Thoracic aorta (tissue), 2 donors: ENCODE measurements around the gene UBASH3B. TPM values are rescaled to one million over a fixed set of nuclear protein-coding genes. Genes with fewer than 3 reads are reported as not detected.

ENCODE experiments used
- ATAC-seq: fragments of 150-250 bp; one replicate; pipeline ENCODE4 v1.8.0; 2017; ENCODE audit warnings: low read depth; ENCODE audit not compliant: insufficient number of reproducible peaks, low FRiP score
- DNase-seq: peaks from one replicate; pipeline ENCODE4 v3.0.0-alpha.2; 2020; ENCODE audit warnings: low spot score
- H3K27ac ChIP-seq, 2 donors: fragments of 200-600 bp; sonication (generic); 1 replicate in 1 of 2; 2 replicates in 1 of 2; pipeline ENCODE4 v1.5.1; 2016; ENCODE audit warnings: mild to moderate bottlenecking in 2 of 2, moderate library complexity in 2 of 2
- H3K27me3 ChIP-seq: fragments of 200-600 bp; sonication (generic); replicated peaks from 2 replicates; pipeline ENCODE4 v1.6.0; 2016; ENCODE audit warnings: mild to moderate bottlenecking; ENCODE audit not compliant: insufficient read depth
- H3K36me3 ChIP-seq: fragments of 200-600 bp; sonication (generic); one replicate; pipeline ENCODE4 v1.5.1; 2016
- H3K4me1 ChIP-seq, 2 donors: fragments of 200-600 bp; sonication (generic); 1 replicate in 1 of 2; 2 replicates in 1 of 2; pipeline versions ENCODE4 v1.5.1 to v1.6.0; 2016; ENCODE audit warnings: low read depth in 2 of 2, mild to moderate bottlenecking in 1 of 2; ENCODE audit not compliant: control insufficient read depth in 1 of 2
- H3K4me3 ChIP-seq: fragments of 200-600 bp; sonication (generic); 2 replicates; pipeline ENCODE4 v1.5.1; 2016; ENCODE audit warnings: mild to moderate bottlenecking
- H3K9me3 ChIP-seq: fragments of 200-600 bp; sonication (generic); 2 replicates; pipeline ENCODE4 v1.5.1; 2016
- total RNA-seq, 2 donors: library from RNA; depleted of rRNA; stranded (reverse); fragments of >200 nt; gene quantifications; one replicate each; pipeline versions ENCODE4 v1.1.0 to v1.2.3, GENCODE V29; 2016
- TF ChIP-seq, protein P1 (sequence below): fragments of 200-600 bp; sonication (generic); IDR thresholded peaks from one replicate; pipeline ENCODE4 v1.5.1; 2019; ENCODE audit warnings: antibody characterized with exemption

The UBASH3B gene
- total RNA-seq, 2 donors from 2014 or later: 6.1 to 12.3 TPM

DNA sequence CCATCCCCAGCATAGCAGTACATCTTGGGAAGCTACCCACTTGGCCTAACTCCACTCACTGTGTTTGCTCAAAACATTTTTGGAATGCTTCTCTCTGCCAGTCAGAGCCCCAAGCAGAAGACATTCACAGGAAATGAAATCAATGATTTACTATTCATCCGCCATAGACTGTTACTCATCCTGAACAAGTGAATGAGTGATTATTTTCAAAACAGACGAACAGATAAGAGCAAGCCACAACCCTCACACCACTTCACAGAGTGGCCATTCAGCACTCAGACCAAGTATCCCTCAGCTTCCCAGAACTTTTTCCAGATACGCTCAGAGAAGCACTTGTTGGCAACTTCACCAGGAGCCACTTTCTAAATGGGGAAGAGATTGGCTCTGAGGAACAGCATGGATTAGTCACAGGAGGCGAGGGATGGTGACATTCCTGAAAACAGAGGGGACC is 13.0 kb upstream of the UBASH3B start:
- no peak for ATAC-seq
- H3K27ac ChIP-seq: peak overlapping the region in 1 of 2 donors; percentile 29
- TF ChIP-seq, protein P1, sequence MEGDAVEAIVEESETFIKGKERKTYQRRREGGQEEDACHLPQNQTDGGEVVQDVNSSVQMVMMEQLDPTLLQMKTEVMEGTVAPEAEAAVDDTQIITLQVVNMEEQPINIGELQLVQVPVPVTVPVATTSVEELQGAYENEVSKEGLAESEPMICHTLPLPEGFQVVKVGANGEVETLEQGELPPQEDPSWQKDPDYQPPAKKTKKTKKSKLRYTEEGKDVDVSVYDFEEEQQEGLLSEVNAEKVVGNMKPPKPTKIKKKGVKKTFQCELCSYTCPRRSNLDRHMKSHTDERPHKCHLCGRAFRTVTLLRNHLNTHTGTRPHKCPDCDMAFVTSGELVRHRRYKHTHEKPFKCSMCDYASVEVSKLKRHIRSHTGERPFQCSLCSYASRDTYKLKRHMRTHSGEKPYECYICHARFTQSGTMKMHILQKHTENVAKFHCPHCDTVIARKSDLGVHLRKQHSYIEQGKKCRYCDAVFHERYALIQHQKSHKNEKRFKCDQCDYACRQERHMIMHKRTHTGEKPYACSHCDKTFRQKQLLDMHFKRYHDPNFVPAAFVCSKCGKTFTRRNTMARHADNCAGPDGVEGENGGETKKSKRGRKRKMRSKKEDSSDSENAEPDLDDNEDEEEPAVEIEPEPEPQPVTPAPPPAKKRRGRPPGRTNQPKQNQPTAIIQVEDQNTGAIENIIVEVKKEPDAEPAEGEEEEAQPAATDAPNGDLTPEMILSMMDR: no peak
- H3K36me3 ChIP-seq: no peaks in the 10 kb centered on the region
- DNase-seq: no peak
- peak overlapping the region; percentile 21 for H3K4me3 ChIP-seq
- H3K27me3 ChIP-seq: no peaks in the 10 kb centered on the region
- H3K9me3 ChIP-seq: no peaks in the 10 kb centered on the region
- peaks cover 0 to 14% of the 10 kb centered on the region in 2 donors for H3K4me1 ChIP-seq

DNA sequence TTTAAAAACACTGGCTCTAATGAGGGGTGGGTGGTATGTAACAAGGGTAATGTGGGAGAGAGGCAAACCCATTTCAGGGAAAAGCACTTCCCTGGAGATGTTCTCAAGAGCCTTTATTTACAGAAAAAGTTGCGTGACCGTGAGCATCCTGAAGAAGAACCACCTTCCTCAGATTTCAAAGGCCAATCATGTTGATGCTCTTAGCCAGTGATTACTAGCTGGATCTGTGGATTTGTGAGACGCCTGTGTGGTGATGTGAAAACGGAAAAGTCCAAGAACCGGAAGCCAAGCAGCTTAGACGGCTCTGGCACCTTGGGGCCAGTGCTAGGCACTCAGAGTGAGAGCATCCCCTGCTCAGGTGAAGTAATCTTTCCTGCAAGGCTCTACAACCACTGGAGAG is 12.6 kb upstream of the UBASH3B start:
- H3K27me3 ChIP-seq: no peaks in the 10 kb centered on the region
- H3K27ac ChIP-seq: no peak overlapping the region
- DNase-seq (no peak), ATAC-seq (no peak)
- TF ChIP-seq, protein P1: no peak
- peaks cover 0 to 14% of the 10 kb centered on the region in 2 donors for H3K4me1 ChIP-seq
- H3K4me3 ChIP-seq: peak overlapping the region; percentile 21
- H3K36me3 ChIP-seq: no peaks in the 10 kb centered on the region
- no peaks in the 10 kb centered on the region for H3K9me3 ChIP-seq

DNA sequence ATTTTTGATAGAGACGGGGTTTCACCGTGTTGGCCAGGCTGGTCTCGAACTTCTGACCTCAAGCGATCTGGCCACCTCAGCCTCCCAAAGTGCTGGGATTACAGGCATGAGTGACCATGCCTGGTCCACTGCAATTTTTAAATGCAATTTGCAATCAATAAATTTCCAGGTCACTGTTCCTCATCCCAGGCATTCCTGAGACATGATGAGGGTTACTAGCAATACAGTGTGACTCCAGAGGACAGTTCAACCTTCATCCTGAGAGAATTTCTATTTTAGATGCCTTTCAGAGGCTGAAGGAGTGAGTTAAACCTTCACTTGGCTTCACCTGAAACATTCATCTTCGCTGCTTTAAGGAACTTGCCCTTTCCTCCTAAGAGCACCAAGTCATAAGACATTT is 9.7 kb upstream of the UBASH3B start:
- Histone ChIP-seq H3K27ac (no peak overlapping the region), H3K9me3 (no peaks in the 10 kb centered on the region), H3K4me3 (no peak overlapping the region), H3K27me3 (no peaks in the 10 kb centered on the region), H3K36me3 (no peaks in the 10 kb centered on the region), H3K4me1 (peaks cover 0 to 14% of the 10 kb centered on the region in 2 donors)
- ATAC-seq (no peak), DNase-seq (no peak)
- TF ChIP-seq, protein P1: no peak

DNA sequence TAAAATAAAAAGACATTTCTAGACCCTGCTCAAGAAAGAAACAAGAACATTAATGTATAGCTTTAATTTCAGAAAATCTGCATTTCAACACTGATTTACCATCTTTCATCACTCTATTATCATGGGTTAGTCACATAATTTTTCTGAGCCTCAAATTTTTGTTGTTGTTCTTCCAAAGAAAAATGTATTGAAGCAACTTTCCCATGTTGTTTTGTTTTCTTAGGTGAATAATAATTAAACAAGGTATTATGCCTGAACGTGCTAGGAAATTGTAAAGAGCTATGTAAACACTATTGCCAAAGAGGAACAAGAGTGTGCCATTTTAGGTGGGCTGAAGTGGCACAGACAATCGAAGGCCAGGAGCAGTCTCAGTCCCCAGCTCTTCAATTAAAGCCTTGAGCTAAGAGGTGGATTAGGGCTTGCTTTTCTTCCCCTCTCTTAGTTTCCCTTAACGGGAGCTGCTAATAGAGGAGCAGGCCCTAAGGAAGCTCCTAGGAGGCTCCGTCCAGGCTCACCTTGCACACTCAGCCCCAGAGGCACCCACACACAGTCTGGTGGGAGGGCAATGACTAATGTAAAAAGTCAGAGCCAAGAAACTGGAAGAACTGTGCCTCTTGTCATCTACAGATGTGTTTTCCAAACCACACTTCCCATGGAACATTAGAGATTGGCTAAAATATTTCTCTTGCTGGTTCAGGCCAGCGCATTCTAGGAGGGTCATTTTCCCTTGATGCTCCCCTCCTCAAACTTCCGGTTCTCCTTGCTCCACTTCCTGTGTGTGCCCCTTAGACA is 8.8 kb upstream of the UBASH3B start:
- TF ChIP-seq, protein P1: no peak
- Histone ChIP-seq H3K9me3 (no peaks in the 10 kb centered on the region), H3K4me3 (no peak overlapping the region), H3K27me3 (no peaks in the 10 kb centered on the region), H3K36me3 (no peaks in the 10 kb centered on the region), H3K4me1 (peaks cover 0 to 14% of the 10 kb centered on the region in 2 donors), H3K27ac (no peak overlapping the region)
- ATAC-seq: no peak
- DNase-seq: no peak

DNA sequence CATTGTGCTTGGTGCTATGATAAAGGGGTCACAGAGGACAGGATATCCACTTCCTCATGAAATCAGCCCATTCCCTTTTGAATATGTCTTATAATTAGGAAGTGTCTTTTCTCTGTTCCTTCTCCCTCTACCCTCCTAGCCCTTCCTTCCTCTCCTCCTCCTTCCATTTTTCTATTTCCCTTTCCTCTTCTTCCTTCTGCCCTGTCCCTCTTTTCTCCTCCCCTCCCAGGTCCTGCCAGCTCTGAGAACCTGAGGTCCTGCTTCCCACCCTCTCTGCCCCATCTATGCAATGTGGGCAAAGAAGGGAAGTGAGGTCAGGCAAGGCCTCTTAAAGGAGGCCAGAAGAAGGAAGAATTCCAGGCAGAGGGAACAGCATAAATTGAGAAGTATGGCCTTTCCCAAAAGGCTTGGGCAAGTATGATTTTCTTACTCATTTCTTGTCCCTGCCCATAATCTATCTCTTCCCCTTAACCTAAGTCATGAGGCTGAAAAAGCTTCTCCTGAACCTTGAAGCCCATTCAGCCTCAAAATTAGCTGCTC is 7.7 kb upstream of the UBASH3B start:
- no peaks in the 10 kb centered on the region for H3K27me3 ChIP-seq
- no peaks in the 10 kb centered on the region for H3K36me3 ChIP-seq
- ATAC-seq: no peak
- H3K4me1 ChIP-seq: peaks cover 0 to 8% of the 10 kb centered on the region in 2 donors
- H3K9me3 ChIP-seq: no peaks in the 10 kb centered on the region
- DNase-seq: no peak
- no peak overlapping the region for H3K4me3 ChIP-seq
- TF ChIP-seq, protein P1: no peak
- H3K27ac ChIP-seq: no peak overlapping the region
